HFFc6 (cell line): ENCODE data around the gene EPHB1. TPM values are rescaled to one million over a fixed set of nuclear protein-coding genes. Genes with fewer than 3 reads are reported as not detected.

Source experiments
- DNase-seq: peaks from one replicate; pipeline ENCODE4 v3.0.0-alpha.2; 2018
- H3K27ac Mint-ChIP-seq: 2 replicates; pipeline ENCODE4 v1.8.0; 2020; ENCODE audit warnings: mild to moderate bottlenecking, mixed read lengths
- H3K27me3 Mint-ChIP-seq: 2 replicates; pipeline ENCODE4 v1.8.0; 2021; ENCODE audit warnings: mild to moderate bottlenecking, moderate library complexity, mixed read lengths; ENCODE audit not compliant: insufficient read depth
- H3K36me3 Mint-ChIP-seq: 2 replicates; pipeline ENCODE4 v1.8.0; 2021; ENCODE audit warnings: low read depth, mixed read lengths
- H3K4me1 Mint-ChIP-seq: 2 replicates; pipeline ENCODE4 v1.8.0; 2020; ENCODE audit warnings: low read depth, mixed read lengths
- H3K4me3 Mint-ChIP-seq: 2 replicates; pipeline ENCODE4 v1.8.0; 2020; ENCODE audit warnings: mild to moderate bottlenecking, moderate library complexity, mixed read lengths
- H3K9me3 Mint-ChIP-seq: 2 replicates; pipeline ENCODE4 v1.8.0; 2020; ENCODE audit warnings: mild to moderate bottlenecking, mixed read lengths
- CTCF ChIP-seq: fragments of 200-600 bp; sonication (generic); IDR thresholded peaks from 2 replicates; pipeline ENCODE4 v1.5.0; 2021; ENCODE audit warnings: antibody characterized with exemption, mild to moderate bottlenecking
- total RNA-seq, 6 experiments: library from RNA; stranded (reverse); fragmentation: NEBNext Ultra II Directional; extraction: Animal tissue kit (Norgen Biotek cat#: 25700); gene quantifications; 2 replicates in 1 of 6; 3 replicates in 5 of 6; pipeline ENCODE4 v1.2.3, GENCODE V29; 2021

EPHB1 gene
- total RNA-seq, 6 experiments from 2014 or later = 0.88 to 2.6 (median 1.0) TPM

GRCh38 chr3:134972836-134973455 is 177.9 kb downstream of the EPHB1 start:
- DNase-seq = no peak
- Mint-ChIP-seq H3K27ac (no peak overlapping the region), H3K36me3 (no peaks in the 10 kb centered on the region), H3K4me1 (no peaks in the 10 kb centered on the region), H3K4me3 (no peak overlapping the region), H3K27me3 (peaks cover 2% of the 10 kb centered on the region; the same call in 1 of the 2 replicates), H3K9me3 (no peaks in the 10 kb centered on the region)
- TF ChIP-seq CTCF = no peak

GRCh38 chr3:134974624-134975023 is 179.6 kb downstream of the EPHB1 start:
- Mint-ChIP-seq H3K36me3 (no peaks in the 10 kb centered on the region), H3K4me3 (no peak overlapping the region), H3K4me1 (no peaks in the 10 kb centered on the region), H3K27ac (no peak overlapping the region), H3K9me3 (no peaks in the 10 kb centered on the region), H3K27me3 (peaks cover 4% of the 10 kb centered on the region)
- TF ChIP-seq CTCF = no peak
- no peak for DNase-seq

GRCh38 chr3:134976948-134977347 is 181.9 kb downstream of the EPHB1 start:
- no peak overlapping the region for H3K4me3 Mint-ChIP-seq

GRCh38 chr3:134978658-134979057 is 183.6 kb downstream of the EPHB1 start:
- Mint-ChIP-seq H3K36me3 (no peaks in the 10 kb centered on the region), H3K9me3 (no peaks in the 10 kb centered on the region), H3K4me1 (no peaks in the 10 kb centered on the region), H3K4me3 (no peak overlapping the region), H3K27ac (no peak overlapping the region), H3K27me3 (peaks cover 4% of the 10 kb centered on the region)
- no peak for TF ChIP-seq CTCF
- DNase-seq = no peak

More at GRCh38 chr3:134976948-134977347, 181.9 kb downstream of the EPHB1 start:
- no peak for DNase-seq
- no peaks in the 10 kb centered on the region for H3K36me3 Mint-ChIP-seq
- H3K27me3 Mint-ChIP-seq = peaks cover 4% of the 10 kb centered on the region
- H3K4me1 Mint-ChIP-seq = no peaks in the 10 kb centered on the region
- no peaks in the 10 kb centered on the region for H3K9me3 Mint-ChIP-seq
- no peak overlapping the region for H3K27ac Mint-ChIP-seq
- TF ChIP-seq CTCF = no peak

GRCh38 chr3:134985864-134986715 is 191.0 kb downstream of the EPHB1 start:
- Mint-ChIP-seq H3K27ac (no peak overlapping the region), H3K4me1 (peaks cover 18% of the 10 kb centered on the region), H3K27me3 (peaks cover 4% of the 10 kb centered on the region), H3K36me3 (no peaks in the 10 kb centered on the region), H3K9me3 (no peaks in the 10 kb centered on the region), H3K4me3 (no peak overlapping the region)
- no peak for TF ChIP-seq CTCF
- no peak for DNase-seq
